ENCODE results near the gene MAML2.

The MAML2 gene

DNA sequence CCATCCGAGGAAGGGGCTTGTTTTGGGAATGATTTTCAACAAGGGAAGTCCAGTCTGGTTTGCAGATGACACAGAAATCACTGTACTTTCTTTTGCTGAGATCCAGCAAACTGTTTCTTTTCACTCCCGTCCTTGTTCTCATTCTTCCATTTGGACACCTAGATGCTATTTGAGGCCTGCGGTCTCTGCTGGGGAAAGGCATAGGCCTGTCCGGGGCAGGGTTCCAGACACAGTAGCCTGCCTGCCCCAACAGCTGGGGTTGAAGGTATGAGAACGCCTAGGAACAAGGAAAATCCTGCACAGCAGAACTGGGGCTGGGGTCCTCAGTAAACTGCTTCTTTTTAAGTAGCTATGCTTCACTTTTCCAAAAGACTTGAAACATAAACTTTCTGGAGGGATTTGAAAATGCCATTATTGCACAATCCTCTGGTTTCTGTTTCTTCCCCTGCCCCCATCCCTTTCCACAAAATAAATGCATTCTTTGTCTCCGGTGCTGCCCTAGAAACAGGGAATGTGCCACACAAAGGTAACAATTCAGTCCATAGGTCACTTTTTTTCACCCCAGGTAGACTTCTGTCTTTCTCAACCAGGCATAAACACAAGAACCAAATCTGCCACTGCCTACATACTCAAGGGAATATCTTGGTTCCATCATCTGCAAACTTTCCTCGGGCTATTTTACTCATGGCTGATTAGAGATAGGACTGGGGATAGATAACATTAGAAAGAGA lies 244.3 kb downstream of the MAML2 start:
- DNase-seq (ENCODE audit: low read depth): no peak

DNA sequence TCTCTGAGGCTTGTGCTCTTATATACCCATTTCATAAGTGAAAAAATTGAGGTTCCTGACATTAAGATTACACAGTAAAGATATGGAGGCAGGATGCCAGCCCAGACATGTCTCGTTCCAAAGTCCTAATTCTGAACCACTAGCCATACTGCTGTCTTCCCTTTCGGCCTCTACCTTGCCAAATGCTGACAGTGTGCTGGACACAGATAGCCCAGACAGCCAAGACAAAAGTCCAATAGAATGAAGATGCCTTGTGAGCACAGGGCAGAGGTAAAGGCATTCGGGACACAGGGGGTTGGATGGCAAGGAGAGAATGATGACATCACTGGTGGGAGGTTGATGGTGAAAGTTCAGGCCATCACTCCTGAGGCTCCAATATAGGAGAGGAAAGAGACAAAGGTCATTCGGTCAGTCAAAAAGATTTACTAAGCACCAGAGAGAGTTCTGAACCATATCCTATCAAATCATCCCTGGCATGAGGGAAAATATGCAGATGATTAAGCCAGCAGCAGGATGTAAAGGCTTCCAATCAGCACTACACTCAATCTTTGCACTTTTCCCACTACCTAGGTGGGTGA lies 245.1 kb downstream of the MAML2 start:
- no peak for DNase-seq (ENCODE audit: low read depth)

DNA sequence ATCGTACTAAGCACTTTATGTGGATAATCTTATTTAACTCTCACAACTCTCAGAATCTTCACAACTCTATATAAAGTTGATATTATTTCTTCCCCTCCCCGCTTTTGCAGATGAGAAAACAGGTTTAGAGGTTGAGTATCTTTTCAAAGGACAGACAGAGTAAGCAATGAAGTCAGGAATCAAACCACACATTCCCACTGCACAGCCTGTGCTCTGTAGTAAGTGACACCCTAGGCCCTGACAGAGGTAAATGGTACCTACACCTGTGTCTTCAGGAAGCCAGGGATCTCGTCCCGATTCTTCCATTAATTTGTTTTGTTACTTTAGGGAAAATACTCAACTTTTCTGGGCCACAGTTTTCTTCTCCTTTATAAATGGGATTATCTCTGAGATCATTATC lies 246.6 kb downstream of the MAML2 start:
- DNase-seq (ENCODE audit: low read depth): no peak

DNA sequence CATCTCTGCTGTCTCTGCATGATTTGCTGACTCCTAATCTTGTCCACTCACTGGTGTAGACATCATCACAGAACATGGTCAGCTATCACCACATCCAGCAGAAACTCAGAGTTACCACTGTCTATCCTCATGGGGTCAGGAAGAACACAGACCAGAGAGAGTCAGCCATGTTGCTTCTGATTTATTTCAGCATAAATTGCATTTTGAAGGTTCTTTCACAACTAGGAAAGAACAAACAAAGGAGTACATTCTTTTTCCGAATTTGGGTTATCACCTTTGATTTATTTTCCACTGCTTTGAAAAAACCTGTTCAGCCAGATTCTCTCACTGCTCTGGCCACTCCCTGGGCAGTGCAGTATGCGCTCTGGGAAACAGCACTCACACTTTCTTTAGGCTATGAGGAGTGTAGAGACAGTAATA lies 247.1 kb downstream of the MAML2 start:
- no peak for DNase-seq (ENCODE audit: low read depth)

DNA sequence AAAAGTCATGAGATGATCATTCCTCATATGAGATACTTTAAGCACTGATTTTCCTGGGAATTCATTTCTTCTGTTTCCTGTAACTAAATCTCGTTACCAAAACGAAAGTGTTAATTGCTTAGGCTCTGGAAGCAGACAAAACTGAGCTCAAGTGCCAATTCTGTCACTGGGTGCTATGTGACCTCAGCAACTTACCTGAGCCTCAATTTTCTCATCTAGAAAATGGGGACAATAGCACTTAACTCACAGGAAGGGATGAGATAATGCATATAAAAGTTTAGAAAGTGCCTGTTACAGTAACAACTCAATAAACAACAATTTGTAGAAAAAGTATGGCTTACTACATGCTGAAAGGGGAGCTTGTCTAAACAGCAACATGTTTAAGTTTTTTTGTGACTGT lies 248.8 kb downstream of the MAML2 start:
- no peak for DNase-seq (ENCODE audit: low read depth)

DNA sequence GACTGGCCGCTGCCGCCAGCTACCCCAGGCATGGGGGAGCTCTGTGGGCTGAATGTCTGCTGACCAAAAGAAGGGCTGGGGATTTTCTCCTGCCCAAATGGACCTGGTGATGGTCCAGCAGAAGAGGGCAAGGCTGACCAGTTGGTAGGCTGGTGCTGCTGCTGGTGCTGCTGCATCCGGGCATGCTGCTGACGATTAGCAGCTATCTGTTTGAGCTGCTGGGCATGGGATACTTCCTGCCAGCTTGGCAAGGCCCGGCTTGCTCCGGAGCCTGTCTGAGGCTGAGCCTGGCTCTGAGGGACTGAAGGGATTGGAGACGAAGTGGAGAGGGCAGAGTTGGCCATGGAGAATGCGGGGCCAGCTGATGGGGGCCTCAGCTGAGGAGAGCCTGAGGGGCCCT lies 250.5 kb downstream of the MAML2 start:
- DNase-seq (ENCODE audit: low read depth): no peak

DNA sequence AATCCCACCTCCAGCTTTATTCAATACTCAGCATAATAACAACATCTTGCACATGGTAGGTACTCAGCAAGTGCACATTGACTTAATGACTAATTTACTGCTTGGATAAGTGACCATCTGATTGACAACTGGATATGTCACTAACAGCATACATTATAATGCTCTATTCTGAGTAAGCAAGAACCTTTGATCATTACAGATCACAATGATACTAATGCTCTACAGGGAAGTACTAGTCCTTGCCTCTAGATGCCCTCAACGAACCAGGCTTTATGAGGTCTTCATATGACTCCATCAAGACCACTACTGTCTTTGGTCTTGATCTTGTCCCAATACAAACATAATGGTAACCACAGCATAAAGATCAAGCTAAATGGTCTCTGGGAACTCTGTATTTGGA lies 251.5 kb downstream of the MAML2 start:
- no peak for DNase-seq (ENCODE audit: low read depth)

DNA sequence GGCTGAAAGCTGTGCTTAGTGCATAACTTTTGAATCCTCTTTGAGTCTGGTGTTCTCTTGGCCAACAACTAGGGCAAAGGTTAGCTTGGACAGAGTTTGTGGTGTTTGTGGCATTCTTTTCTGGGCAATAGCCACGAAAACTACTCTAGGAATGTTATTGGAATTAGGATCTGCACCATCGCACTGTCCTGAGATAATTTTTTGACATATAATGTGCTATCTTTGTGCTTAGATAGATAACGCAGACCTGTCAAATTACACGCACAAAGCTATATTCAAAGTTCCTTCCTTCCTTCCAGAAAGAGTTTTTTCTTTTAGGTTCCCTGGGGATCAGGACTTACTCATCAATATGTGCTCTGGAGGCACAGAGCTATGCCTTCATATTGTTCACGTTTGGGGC lies 252.3 kb downstream of the MAML2 start:
- no peak for DNase-seq (ENCODE audit: low read depth)

DNA sequence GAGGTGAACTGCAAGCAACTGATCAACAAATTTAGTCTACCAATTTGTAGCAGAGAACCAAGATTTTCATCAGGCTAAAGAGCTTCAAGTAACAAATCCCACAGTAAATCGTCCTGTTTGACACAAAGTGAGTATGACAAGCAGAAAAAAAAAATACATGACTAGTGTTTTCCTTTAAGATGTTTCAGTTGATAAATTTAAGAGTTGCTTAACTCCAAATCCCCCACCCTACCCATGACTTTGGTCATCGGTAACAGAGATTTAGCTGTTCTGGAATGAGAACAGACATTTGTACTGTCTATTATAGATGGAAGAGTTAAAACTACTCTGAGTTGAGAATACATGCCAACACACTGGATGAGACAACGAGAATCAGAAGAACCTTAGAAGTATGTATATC lies 254.1 kb downstream of the MAML2 start:
- DNase-seq (ENCODE audit: low read depth): no peak

DNA sequence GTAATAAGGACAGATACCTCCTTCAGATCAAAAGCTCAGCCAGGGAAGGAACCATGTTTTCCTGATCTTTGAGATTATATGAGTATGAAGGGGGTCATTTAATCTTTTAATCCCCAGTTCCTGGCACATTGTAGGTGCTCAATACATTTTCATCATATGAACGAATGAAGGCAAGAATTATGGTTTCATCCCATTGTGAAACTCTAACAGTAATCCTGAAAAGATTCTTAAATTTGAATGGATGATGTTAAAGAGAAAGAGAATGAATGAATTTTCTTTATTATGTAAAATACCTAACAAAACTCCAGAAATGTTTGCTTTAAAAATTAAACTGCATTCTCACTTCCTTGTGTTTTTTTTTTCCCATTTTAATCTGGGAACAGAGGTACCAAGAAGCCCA lies 256.9 kb downstream of the MAML2 start:
- no peak for DNase-seq (ENCODE audit: low read depth)

DNA sequence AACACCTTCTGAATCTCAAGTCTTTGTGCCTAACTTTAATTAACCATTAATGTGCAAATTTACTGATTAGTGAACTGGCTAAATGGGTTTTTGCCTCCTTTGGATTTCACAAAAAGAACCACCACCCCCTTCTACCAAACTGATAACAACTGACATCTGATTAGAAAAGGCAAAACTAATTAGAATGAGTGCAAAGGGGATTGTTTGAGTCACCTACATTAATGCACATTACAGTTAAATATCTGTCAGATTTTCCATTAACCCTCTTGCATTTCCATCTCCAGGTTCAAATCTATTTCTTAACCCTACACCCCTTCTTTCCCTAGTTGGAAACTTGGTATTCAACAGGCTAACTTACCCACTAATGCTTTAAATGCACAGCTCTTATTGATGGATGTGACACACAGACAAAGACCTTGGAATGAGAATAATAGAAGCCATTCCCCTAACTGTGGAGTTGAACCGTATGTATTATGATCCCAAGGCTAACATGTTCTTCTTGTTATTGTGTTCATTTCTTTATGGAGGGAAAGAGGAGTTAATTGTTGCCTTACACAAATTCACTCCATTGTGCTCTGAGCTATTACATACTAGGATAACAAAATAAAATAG lies 257.6 kb downstream of the MAML2 start:
- no peak for DNase-seq (ENCODE audit: low read depth)

DNA sequence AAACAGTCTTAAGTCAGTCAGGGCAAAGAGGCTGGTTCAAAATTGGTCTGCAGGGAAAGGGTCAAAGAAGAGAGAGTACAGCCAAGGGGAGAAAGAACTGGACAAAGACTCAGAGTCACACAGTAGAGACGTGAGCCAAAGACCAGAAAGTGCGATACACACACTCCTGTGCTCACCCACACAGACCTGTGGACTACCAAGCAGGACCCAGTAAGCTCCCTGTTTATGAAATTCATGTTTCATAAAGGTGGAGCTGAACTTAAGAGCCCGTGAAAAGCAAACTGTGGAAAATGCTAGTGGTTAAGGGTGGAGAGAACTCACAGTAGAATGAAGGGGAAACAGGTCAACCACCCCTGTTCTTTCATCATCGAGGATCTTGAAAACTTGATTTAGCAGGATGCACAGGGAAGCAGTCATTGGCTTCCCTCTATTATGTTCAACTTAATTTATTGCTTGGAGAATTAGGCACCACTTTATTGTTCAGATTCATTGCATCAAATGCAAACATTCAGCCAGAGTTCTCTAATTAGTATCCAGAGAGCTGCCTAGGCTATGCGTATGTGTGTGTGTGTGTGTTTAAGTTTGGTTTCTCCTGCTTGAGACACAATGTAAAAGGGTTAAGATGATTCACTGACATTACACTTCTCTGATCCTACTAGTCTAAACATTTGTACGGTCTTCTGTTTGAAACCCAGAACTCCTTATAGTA lies 258.2 kb downstream of the MAML2 start:
- no peak for DNase-seq (ENCODE audit: low read depth)

DNA sequence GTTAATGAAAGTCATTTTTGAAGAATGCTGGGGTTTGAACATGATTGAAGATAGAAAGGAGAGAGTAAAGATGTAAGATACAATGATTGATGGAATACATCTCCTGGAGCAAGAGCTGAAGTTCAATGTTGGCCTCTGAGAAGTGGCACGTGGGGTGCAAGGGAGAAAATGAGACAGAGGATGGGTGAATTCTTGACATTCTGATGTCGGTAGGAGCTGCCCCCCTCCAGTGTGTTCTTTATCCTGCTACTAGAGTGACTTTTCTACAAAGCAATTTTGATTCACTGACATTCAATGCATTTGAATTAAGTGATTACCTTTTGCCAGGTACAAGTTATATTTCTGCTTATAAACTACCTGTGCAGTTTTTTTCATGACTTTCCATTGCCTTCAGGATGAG lies 260.1 kb downstream of the MAML2 start:
- no peak for DNase-seq (ENCODE audit: low read depth)

DNA sequence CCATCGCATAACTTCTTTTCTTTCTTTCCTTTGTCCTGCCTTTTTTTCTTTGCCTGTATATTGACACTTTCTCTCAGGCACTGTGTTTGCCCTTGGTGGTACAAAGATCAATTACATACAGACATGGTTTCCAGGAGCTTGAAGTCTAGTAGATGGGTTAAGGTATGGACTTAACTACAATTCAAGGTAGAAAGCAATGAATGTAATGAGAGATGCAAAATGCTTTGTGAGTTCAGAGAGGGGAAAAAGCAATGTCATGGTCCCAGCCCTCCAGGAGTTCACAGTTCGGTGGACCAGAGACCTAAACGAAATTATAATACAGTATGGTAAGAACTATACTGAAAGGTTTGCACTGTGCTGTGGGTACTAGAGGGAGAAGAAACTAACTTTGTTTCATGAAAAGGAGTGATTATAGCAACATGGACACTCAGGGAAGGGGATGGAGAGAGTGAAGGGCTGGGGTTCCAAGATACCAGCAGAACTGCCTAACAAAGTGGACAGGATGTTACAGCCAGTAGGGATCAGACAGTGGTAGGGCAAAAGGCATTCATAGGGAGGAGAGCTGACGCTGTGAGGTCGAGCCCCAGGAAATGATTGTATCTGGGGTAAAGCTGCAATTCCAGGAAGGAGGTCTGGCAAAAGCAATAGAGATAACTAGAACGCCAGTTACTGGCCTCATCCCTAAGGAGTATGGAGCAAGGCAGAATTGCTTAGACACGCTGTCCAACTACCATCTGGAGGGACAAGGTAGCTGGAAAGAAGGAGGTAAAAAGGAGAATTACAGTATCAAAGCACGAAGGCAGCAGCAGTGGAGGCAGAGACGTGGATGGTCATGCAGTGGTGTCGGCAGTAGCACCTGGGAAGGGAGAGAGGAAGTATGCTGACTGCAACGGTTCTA lies 260.7 kb downstream of the MAML2 start:
- DNase-seq (ENCODE audit: low read depth): no peak

DNA sequence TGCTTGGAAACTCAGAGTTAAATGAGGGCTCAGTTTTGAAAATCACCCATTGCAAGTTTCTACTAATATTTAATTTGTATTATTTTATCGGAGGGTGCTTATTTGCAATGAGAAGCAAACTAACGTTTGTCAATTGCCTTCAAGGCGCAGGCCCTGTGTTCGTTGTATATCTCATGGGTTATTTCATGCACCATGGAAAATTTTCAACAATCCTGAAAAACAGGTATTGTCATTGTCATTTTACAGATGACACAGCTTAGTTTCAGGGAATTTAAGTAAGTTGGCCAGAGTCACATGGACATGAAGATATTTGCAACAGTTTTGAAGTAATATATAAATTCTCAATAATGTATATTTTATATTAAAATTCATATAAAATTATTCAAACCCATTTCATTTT lies 261.4 kb downstream of the MAML2 start:
- no peak for DNase-seq (ENCODE audit: low read depth)

DNA sequence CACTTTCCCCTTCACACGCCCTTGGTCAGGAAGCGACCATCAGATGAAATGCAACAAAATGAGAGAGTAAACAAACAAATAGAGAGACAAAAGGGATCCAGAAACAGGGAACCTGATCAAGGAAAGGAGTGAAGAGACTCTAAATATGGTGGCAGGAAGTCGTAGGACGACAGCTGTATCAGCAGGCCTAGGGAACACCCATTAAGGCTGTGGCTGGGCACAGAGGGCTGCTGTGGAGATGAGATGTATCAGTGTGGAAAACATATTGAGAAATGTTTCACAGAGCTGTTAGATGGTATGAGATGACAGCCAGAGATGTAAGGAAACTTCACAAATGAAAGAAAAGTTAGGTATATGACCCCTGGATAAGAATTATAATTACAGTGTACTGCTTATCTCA lies 263.3 kb downstream of the MAML2 start:
- DNase-seq (ENCODE audit: low read depth): no peak

DNA sequence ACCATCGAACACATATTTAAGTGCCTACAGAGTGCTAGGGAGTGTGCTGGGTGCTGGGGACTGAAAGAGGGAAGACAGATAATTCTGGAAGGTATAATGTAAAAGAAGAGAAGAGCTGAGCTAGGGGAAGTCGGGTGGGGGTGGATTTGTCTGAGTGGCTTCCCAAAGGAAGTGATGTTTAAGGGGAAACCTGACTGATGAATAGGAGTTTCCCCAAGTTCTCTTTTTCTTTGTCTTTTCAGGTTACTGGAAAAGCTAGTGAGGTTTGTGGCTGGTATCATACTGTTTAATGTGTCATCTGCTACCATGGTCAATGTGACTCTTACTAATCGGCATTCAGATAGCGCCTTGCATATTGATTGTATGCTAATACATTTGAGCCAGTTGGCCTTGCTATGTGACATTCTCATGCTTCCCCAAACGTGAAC lies 267.4 kb downstream of the MAML2 start:
- DNase-seq (ENCODE audit: low read depth): no peak

DNA sequence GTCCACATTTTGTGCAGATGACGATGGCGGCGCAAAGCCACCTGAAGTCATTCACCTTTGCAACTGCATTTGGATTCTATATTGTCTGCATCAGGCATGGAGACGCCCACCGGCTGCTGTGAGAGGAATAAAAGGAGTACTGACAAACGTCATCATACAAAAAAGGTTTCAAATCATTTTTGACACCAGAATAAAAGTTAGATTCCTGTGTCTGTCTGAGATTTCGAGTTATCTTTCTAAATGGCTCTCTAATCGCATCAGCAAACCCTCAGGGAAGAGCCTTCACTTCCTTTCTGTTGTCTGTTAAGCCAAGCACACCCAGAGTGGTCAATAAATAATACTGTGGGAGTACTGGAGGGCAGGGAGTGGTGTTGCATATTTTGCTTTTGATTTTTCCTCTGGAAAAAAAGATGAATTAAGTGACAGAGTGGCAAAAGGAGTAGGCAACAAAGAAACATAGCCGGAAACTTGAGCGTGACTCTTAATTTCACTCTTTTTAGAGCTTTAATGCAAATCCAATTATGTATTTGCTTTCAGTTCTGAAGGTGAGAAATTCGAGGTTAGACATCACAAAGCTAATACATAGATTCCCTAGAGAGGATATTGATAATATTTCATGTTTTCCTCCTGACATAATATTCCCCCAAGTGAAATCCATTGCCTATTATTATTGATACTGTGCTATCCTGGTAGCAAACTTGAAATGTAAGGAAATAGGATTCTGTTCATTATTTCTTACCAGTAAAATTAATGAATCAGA lies 268.3 kb downstream of the MAML2 start:
- DNase-seq (ENCODE audit: low read depth): no peak

DNA sequence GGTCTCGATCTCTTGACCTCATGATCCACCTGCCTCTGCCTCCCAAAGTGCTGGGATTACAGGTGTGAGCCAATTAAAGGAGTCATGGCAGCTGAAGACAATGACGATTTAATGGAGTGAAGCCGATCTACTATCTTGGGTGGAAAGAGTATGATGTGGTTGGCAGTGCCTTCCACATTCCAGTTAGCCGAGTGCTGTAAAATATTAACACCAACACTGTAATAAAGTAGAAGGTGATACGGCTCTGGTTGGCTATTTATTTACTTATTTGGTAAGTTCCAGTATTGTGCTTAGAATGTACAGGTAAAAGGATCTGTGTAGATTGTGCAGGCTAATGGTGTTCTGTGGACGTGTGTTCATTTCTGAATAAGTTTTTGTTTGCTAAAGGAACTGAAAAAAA lies 269.5 kb downstream of the MAML2 start:
- DNase-seq (ENCODE audit: low read depth): no peak

DNA sequence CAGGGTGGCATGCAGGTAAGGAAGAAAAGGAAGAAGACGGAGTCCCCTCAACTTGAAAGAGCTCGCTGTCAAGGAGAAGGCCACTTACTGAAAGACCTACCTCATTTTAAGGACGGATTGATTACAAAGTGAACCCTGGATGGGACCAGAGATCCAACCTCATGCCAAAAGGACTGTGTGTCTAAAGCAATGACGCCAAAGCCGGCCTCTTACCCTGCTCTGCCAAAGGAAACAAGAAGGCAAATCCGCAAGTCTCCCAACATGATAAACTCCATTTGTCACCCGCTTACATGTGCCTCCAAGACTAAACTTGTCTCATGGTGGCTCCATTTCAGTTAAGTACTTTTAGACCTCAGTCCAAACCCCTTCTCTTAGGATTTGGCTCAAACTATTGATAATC lies 270.4 kb downstream of the MAML2 start:
- no peak for DNase-seq (ENCODE audit: low read depth)

DNA sequence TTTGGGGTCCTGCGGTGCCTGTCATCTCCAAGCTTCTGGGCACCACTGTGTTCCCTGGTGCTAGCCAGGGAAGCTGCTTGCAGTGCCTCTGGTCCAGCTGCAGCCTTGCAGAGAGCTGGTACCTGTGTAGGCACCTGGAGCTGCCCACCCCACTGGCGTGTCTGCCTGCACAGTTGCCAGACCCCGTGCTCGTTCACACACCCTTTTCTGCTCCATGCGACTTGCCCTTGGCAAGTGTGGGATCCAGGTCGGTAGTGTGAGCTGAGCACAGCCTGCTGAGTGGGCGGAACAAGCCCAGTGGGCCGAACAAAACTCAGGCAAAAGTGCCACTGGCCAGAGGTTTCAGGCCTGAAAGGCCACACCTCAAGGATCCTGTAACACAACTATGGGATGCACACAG lies 272.5 kb downstream of the MAML2 start:
- DNase-seq (ENCODE audit: low read depth): no peak

All from stimulated activated CD8-positive, alpha-beta memory T cell treated with anti-CD3 and anti-CD28 coated beads, Interleukin-4, amount 100 ng/mL, for 24 hours (primary cell).